Thoracic aorta (tissue), 2 donors: ENCODE measurements around the gene RCAN2. TPM values are rescaled to one million over a fixed set of nuclear protein-coding genes. Genes with fewer than 3 reads are reported as not detected.

ENCODE experiments used
- ATAC-seq: fragments of 150-250 bp; one replicate; pipeline ENCODE4 v1.8.0; 2017; ENCODE audit warnings: low read depth; ENCODE audit not compliant: insufficient number of reproducible peaks, low FRiP score
- DNase-seq: peaks from one replicate; pipeline ENCODE4 v3.0.0-alpha.2; 2020; ENCODE audit warnings: low spot score
- H3K27ac ChIP-seq, 2 donors: fragments of 200-600 bp; sonication (generic); 1 replicate in 1 of 2; 2 replicates in 1 of 2; pipeline ENCODE4 v1.5.1; 2016; ENCODE audit warnings: mild to moderate bottlenecking in 2 of 2, moderate library complexity in 2 of 2
- H3K27me3 ChIP-seq: fragments of 200-600 bp; sonication (generic); replicated peaks from 2 replicates; pipeline ENCODE4 v1.6.0; 2016; ENCODE audit warnings: mild to moderate bottlenecking; ENCODE audit not compliant: insufficient read depth
- H3K36me3 ChIP-seq: fragments of 200-600 bp; sonication (generic); one replicate; pipeline ENCODE4 v1.5.1; 2016
- H3K4me1 ChIP-seq, 2 donors: fragments of 200-600 bp; sonication (generic); 1 replicate in 1 of 2; 2 replicates in 1 of 2; pipeline versions ENCODE4 v1.5.1 to v1.6.0; 2016; ENCODE audit warnings: low read depth in 2 of 2, mild to moderate bottlenecking in 1 of 2; ENCODE audit not compliant: control insufficient read depth in 1 of 2
- H3K4me3 ChIP-seq: fragments of 200-600 bp; sonication (generic); 2 replicates; pipeline ENCODE4 v1.5.1; 2016; ENCODE audit warnings: mild to moderate bottlenecking
- H3K9me3 ChIP-seq: fragments of 200-600 bp; sonication (generic); 2 replicates; pipeline ENCODE4 v1.5.1; 2016
- CTCF ChIP-seq: fragments of 200-600 bp; sonication (generic); IDR thresholded peaks from one replicate; pipeline ENCODE4 v1.5.1; 2019; ENCODE audit warnings: antibody characterized with exemption
- total RNA-seq, 2 donors: library from RNA; depleted of rRNA; stranded (reverse); fragments of >200 nt; gene quantifications; one replicate each; pipeline versions ENCODE4 v1.1.0 to v1.2.3, GENCODE V29; 2016

The RCAN2 gene
- total RNA-seq, 2 donors from 2014 or later: 126 to 289 TPM

DNA sequence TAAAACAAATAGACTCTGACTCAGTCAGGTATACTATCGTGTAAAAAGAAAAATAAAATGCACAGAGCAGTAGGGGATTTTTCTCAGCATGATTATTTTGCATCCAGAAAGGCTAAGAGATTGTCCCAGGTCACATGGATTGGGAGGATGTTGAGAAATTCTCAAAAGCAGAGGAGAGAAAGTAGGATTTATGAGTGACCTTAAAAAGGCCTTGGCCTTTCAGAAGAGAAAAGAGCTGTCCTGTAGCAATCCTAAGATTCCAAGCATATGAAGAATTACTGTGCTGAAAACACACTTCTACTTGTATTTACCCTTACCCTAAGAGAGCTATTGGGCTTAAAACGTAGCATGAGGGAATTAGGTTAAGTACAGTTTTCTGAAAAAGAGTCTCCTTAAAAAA lies 170.7 kb downstream of the RCAN2 start:
- no peak for ATAC-seq
- H3K27me3 ChIP-seq: no peaks in the 10 kb centered on the region
- peaks cover 23 to 81% of the 10 kb centered on the region in 2 donors for H3K4me1 ChIP-seq
- no peak overlapping the region for H3K4me3 ChIP-seq
- no peak for TF ChIP-seq CTCF
- no peaks in the 10 kb centered on the region for H3K36me3 ChIP-seq
- H3K9me3 ChIP-seq: no peaks in the 10 kb centered on the region
- H3K27ac ChIP-seq: no peak overlapping the region
- DNase-seq: no peak

DNA sequence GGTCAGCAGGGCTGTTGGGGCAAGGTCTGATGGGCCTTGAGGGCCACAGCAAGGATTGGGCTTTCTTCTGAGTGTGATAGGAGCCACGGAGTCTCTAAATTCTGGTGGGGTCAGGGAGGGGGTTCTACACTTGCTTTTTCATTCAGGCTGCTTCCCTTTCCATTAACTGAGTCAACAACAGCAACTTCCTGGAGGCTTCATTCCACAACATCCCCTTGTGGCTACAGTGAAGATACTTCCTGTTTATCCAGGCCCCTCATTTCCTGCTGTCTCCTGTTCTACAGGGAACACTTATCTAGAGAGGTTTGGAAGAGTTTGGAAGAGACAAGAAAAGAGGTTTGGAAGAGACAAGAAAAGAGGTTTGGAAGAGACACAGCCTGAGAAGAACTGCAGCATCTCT lies 175.7 kb downstream of the RCAN2 start:
- DNase-seq: no peak
- no peak for ATAC-seq
- TF ChIP-seq CTCF: no peak

GRCh38 chr6:46312654-46313053 lies 178.6 kb downstream of the RCAN2 start:
- DNase-seq (no peak), ATAC-seq (no peak)
- TF ChIP-seq CTCF: no peak
- Histone ChIP-seq H3K4me1 (peaks cover 9 to 39% of the 10 kb centered on the region in 2 donors), H3K9me3 (no peaks in the 10 kb centered on the region), H3K4me3 (no peak overlapping the region), H3K27me3 (no peaks in the 10 kb centered on the region), H3K36me3 (peaks cover 3% of the 10 kb centered on the region), H3K27ac (no peak overlapping the region)

More for the DNA sequence above, 175.7 kb downstream of the RCAN2 start:
- H3K27me3 ChIP-seq: no peaks in the 10 kb centered on the region
- H3K4me3 ChIP-seq: no peak overlapping the region
- no peak overlapping the region for H3K27ac ChIP-seq
- peaks cover 17 to 42% of the 10 kb centered on the region in 2 donors for H3K4me1 ChIP-seq
- H3K9me3 ChIP-seq: no peaks in the 10 kb centered on the region
- no peaks in the 10 kb centered on the region for H3K36me3 ChIP-seq

GRCh38 chr6:46310196-46310595 lies 181.1 kb downstream of the RCAN2 start:
- Histone ChIP-seq H3K9me3 (no peaks in the 10 kb centered on the region), H3K4me3 (no peak overlapping the region), H3K27me3 (no peaks in the 10 kb centered on the region), H3K36me3 (peaks cover 3% of the 10 kb centered on the region), H3K4me1 (peaks cover 6 to 18% of the 10 kb centered on the region in 2 donors), H3K27ac (no peak overlapping the region)
- no peak for DNase-seq
- ATAC-seq: no peak
- TF ChIP-seq CTCF: no peak

- no peak for ATAC-seq
- peaks cover 0 to 18% of the 10 kb centered on the region in 2 donors for H3K4me1 ChIP-seq
- H3K9me3 ChIP-seq: no peaks in the 10 kb centered on the region
- no peak overlapping the region for H3K4me3 ChIP-seq
- H3K36me3 ChIP-seq: peaks cover 3% of the 10 kb centered on the region
- no peaks in the 10 kb centered on the region for H3K27me3 ChIP-seq
- no peak overlapping the region for H3K27ac ChIP-seq
- no peak for TF ChIP-seq CTCF
- DNase-seq: no peak
Observed at GRCh38 chr6:46306431-46306830, 184.8 kb downstream of the RCAN2 start.
